Common myeloid progenitor, CD34-positive (primary cell): ENCODE measurements around the gene TBCD.

Experiments used
- CTCF ChIA-PET: fragments of 350-600 bp; sonication (Branson Sonifier 250); formaldehyde crosslinking; loops from one replicate; lab custom pipeline; 2021; ENCODE audit warnings: antibody characterized with exemption; lab: Charles Lee
- POLR2A ChIA-PET: fragments of 350-600 bp; sonication (Branson Sonifier 250); formaldehyde crosslinking; loops from one replicate; lab custom pipeline; 2021; ENCODE audit warnings: antibody characterized with exemption; lab: Charles Lee
- DNase-seq, 3 donors: peaks; one replicate each; pipeline versions ENCODE4 v3.0.0 to v3.0.0-alpha.2; 2013
- H3K27ac ChIP-seq, 2 experiments: 1 replicate in 1 of 2; 2 replicates in 1 of 2; pipeline ENCODE4 v1.7.0; 2013; ENCODE audit warnings: inconsistent platforms in 2 of 2, low read length in 2 of 2, mild to moderate bottlenecking in 2 of 2, low read depth in 1 of 2, moderate library complexity in 1 of 2; ENCODE audit not compliant: severe bottlenecking in 2 of 2, insufficient read depth in 1 of 2, poor library complexity in 1 of 2
- H3K27me3 ChIP-seq, 5 experiments: replicated peaks in 2 of 5; 1 replicate in 3 of 5; 2 replicates in 2 of 5; pipeline versions ENCODE4 v1.6.1 to v1.7.0; 2013; ENCODE audit warnings: low read length in 4 of 5, mild to moderate bottlenecking in 2 of 5, moderate library complexity in 2 of 5, inconsistent platforms in 1 of 5; ENCODE audit not compliant: insufficient read depth in 5 of 5, control insufficient read depth in 4 of 5
- H3K36me3 ChIP-seq, 4 experiments: 1 replicate in 2 of 4; 2 replicates in 2 of 4; pipeline versions ENCODE4 v1.6.1 to v1.7.0; 2013; ENCODE audit warnings: low read length in 3 of 4, control low read depth in 1 of 4, mild to moderate bottlenecking in 1 of 4; ENCODE audit not compliant: control insufficient read depth in 4 of 4, insufficient read depth in 4 of 4
- H3K4me1 ChIP-seq, 4 experiments: 1 replicate in 3 of 4; 2 replicates in 1 of 4; pipeline versions ENCODE4 v1.6.1 to v1.7.1; 2013; ENCODE audit warnings: low read length in 3 of 4, mild to moderate bottlenecking in 3 of 4, control low read depth in 1 of 4, inconsistent platforms in 1 of 4, moderate library complexity in 1 of 4; ENCODE audit not compliant: control insufficient read depth in 4 of 4, insufficient read depth in 4 of 4; ENCODE audit errors: control extremely low read depth in 1 of 4
- H3K4me3 ChIP-seq, 7 experiments: 1 replicate in 4 of 7; 2 replicates in 3 of 7; pipeline versions ENCODE4 v1.5.1 to v1.7.0; 2013; ENCODE audit warnings: mild to moderate bottlenecking in 7 of 7, low read length in 6 of 7, moderate library complexity in 6 of 7, inconsistent platforms in 2 of 7, low read depth in 2 of 7, control low read depth in 1 of 7; ENCODE audit not compliant: insufficient read depth in 4 of 7, control insufficient read depth in 1 of 7; ENCODE audit errors: extremely low read depth in 1 of 7
- H3K9me3 ChIP-seq, 5 experiments: 1 replicate in 4 of 5; 2 replicates in 1 of 5; pipeline versions ENCODE4 v1.6.1 to v1.7.1; 2013; ENCODE audit warnings: low read length in 4 of 5, mild to moderate bottlenecking in 2 of 5, inconsistent platforms in 1 of 5, low read depth in 1 of 5, moderate library complexity in 1 of 5; ENCODE audit not compliant: control insufficient read depth in 4 of 5, insufficient read depth in 2 of 5; ENCODE audit errors: control extremely low read depth in 1 of 5
- WGBS: methylation state at CpG from one replicate; pipeline ENCODE4 v1.1.5; 2013; ENCODE audit not compliant: insufficient coverage; 5-methylcytosine and 5-hydroxymethylcytosine counted together

TBCD gene

GRCh38 chr17:82947051-82947991 is 195.5 kb downstream of the TBCD start:
- H3K36me3 ChIP-seq: peaks cover 25 to 94% (median 74%) of the 10 kb centered on the region in 4 experiments
- DNase-seq: no peak
- H3K27me3 ChIP-seq: no peaks in the 10 kb centered on the region
- H3K9me3 ChIP-seq: peaks cover 11 to 32% (median 31%) of the 10 kb centered on the region in 5 experiments
- no peak overlapping the region for H3K4me3 ChIP-seq
- H3K4me1 ChIP-seq: no peaks in the 10 kb centered on the region
- CTCF ChIA-PET: no interaction called here
- 96% methylated on average over 10 of the region's 11 CpGs for WGBS
- POLR2A ChIA-PET: no interaction called here
- H3K27ac ChIP-seq: no peak overlapping the region

DNA sequence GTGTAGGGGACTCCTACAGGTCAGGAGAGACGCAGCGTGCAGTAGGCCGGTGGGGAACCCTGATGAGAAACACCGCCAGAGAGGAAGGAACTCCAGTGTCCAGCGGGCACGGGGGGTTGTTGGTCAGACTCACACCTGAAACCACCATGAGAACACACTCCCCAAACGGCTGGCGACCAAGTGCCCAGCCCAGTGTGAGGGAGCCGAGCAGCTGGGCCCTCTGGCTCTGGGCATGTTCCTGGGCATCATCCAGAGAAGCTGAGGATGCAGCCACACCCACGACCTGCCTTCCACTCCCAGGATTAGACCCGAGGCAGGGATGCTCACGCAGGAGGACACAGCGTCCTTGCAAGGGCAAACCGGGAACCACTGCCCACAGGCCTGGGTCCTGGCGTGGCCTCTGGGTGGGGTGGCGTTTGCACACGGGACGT is 196.2 kb downstream of the TBCD start:
- Histone ChIP-seq H3K4me1 (no peaks in the 10 kb centered on the region), H3K4me3 (no peak overlapping the region), H3K27me3 (no peaks in the 10 kb centered on the region), H3K36me3 (peaks cover 25 to 88% (median 66%) of the 10 kb centered on the region in 4 experiments), H3K9me3 (peaks cover 11 to 32% (median 31%) of the 10 kb centered on the region in 5 experiments), H3K27ac (no peak overlapping the region)
- ChIA-PET POLR2A (no interaction called here), CTCF (no interaction called here)
- no peak for DNase-seq
- 97% methylated on average over 18 of the region's 18 CpGs for WGBS

- Histone ChIP-seq H3K36me3 (peaks cover 25 to 85% (median 58%) of the 10 kb centered on the region in 4 experiments), H3K4me1 (no peaks in the 10 kb centered on the region), H3K27ac (no peak overlapping the region), H3K9me3 (peaks cover 11 to 34% (median 28%) of the 10 kb centered on the region in 5 experiments), H3K27me3 (no peaks in the 10 kb centered on the region), H3K4me3 (no peak overlapping the region)
- CTCF ChIA-PET: no interaction called here
- WGBS: 100% methylated on average over 1 of the region's 5 CpGs
- DNase-seq: no peak
- POLR2A ChIA-PET: no interaction called here
Observed at GRCh38 chr17:82948957-82949356, 197.1 kb downstream of the TBCD start.

DNA sequence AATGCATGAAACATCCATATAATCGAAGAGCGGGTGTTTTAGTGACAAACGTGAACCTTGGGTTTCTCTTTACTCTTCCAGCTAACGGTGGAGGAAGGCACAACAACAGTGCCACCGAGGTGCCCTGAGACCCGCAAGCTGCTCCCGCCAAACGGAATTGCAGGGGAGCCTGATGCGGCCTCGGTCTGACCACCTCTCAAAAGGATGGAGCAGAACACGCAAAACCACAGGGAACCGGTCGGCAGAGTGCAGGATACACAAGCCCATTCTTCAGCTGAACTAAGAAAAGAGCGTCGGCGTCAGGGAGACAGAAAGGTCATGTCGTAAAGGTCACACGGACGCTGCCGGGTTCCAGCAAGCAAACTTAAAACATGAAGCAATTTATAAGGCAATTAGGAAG is 197.5 kb downstream of the TBCD start:
- Histone ChIP-seq H3K4me3 (no peak overlapping the region), H3K4me1 (no peaks in the 10 kb centered on the region), H3K36me3 (peaks cover 24 to 82% (median 54%) of the 10 kb centered on the region in 4 experiments), H3K27me3 (no peaks in the 10 kb centered on the region), H3K9me3 (peaks cover 11 to 32% (median 24%) of the 10 kb centered on the region in 5 experiments), H3K27ac (no peak overlapping the region)
- ChIA-PET POLR2A (no interaction called here), CTCF (no interaction called here)
- DNase-seq: no peak
- WGBS: 98% methylated on average over 20 of the region's 20 CpGs

- Histone ChIP-seq H3K36me3 (peaks cover 21 to 79% (median 49%) of the 10 kb centered on the region in 4 experiments), H3K4me3 (no peak overlapping the region), H3K27ac (no peak overlapping the region), H3K9me3 (peaks cover 8 to 27% (median 18%) of the 10 kb centered on the region in 5 experiments), H3K4me1 (no peaks in the 10 kb centered on the region), H3K27me3 (no peaks in the 10 kb centered on the region)
- ChIA-PET POLR2A (no interaction called here), CTCF (no interaction called here)
- DNase-seq: no peak
- 96% methylated on average over 10 of the region's 10 CpGs for WGBS
Observed at GRCh38 chr17:82949984-82950383, 198.1 kb downstream of the TBCD start.

DNA sequence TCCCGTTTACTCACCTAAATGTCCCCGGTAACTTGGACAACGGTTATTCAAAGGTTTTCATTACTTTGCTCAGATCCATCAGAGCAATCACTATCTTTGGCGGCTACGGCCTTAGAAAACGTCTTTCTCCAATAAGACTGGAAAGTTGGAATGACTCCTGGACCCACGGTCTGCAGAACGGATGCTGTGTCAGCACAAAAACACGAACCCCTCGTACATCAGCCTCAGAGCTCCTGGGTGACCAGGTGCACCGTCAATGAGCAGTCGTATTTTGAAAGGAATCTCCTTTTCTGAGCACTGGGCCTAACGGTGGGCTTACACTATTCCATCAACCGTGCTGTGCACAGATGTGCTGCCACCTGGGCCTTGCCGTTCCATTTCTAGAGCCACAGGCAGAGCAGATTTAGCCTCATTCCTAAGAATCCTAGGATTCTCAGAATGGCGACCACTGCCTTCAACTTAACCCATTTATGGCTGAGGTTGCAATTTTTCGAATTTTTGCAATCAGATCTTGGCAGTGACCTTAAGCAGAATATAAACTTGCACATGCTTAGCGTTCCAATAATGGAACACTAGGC is 198.7 kb downstream of the TBCD start:
- 95% methylated on average over 18 of the region's 18 CpGs for WGBS
- Histone ChIP-seq H3K36me3 (peaks cover 14 to 79% (median 44%) of the 10 kb centered on the region in 4 experiments), H3K27me3 (no peaks in the 10 kb centered on the region), H3K4me1 (no peaks in the 10 kb centered on the region), H3K4me3 (no peak overlapping the region), H3K9me3 (peaks cover 6 to 21% (median 12%) of the 10 kb centered on the region in 5 experiments), H3K27ac (no peak overlapping the region)
- CTCF ChIA-PET: no interaction called here
- POLR2A ChIA-PET: no interaction called here
- no peak for DNase-seq

DNA sequence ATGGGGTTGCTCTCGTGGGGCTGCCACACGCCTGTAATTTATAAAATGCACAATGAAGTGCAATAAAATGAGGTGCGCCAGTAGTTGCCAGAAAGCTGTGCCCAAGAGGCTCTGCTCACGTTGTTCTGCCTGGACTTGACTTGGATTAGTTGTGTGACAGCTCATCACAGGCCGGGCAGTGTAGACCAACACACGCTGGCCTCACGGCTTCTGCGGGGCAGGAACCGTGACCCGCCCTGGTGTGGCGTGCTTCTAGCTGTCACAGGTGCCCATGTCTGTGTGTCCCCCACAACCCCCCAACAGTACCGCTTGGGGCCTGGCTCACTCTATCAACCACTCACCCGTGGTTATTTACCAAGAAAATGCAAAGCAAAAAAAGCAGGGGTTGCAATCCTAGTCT is 200.2 kb downstream of the TBCD start:
- POLR2A ChIA-PET: no interaction called here
- WGBS: 91% methylated on average over 11 of the region's 13 CpGs
- H3K4me3 ChIP-seq: no peak overlapping the region
- H3K27me3 ChIP-seq: no peaks in the 10 kb centered on the region
- no peak overlapping the region for H3K27ac ChIP-seq
- peaks cover 0 to 16% (median 4%) of the 10 kb centered on the region in 5 experiments for H3K9me3 ChIP-seq
- DNase-seq: no peak
- peaks cover 6 to 78% (median 48%) of the 10 kb centered on the region in 4 experiments for H3K36me3 ChIP-seq
- CTCF ChIA-PET: no interaction called here
- no peaks in the 10 kb centered on the region for H3K4me1 ChIP-seq
